Measurements from ENCODE around the gene LIN7A.

DNA sequence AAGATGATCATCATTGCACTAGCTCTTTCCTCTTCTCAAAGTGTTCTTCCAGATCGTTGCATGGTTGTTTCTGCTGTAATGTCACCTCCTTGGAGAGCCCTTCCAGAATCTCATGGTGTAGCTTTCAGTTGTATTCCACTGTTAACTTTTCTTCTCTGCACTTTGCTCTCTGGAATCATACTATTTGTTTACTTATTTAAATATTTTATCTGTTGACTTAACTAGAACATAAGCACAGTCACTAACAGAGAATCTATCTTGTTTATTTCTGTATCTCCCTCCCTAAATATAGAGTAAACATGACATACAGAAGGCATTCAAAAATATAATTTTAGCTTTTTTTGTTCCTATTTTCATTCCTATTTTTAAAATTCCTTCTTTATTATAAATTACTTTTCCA lies 11.8 kb downstream of the LIN7A start:
- TF ChIP-seq POLR2A (IDR thresholded peaks at IDR 0.05) = no peak
- no peak for TF ChIP-seq CTCF (IDR thresholded peaks at IDR 0.05)
- TF ChIP-seq EP300 (IDR thresholded peaks at IDR 0.05) = no peak
